COLO668 (cell line): ENCODE measurements around the gene SLC5A10.
"Not testable (repeated sequence)": the region's sequence is repeated elsewhere in the genome, so short reads cannot be mapped to it uniquely, and the experiment has no call there.

ENCODE experiments used
- DNase-seq: peaks from one replicate; lab custom pipeline; 2025; ENCODE audit not compliant: unreplicated experiment; lab: John Stamatoyannopoulos, UW

Gene SLC5A10

DNA sequence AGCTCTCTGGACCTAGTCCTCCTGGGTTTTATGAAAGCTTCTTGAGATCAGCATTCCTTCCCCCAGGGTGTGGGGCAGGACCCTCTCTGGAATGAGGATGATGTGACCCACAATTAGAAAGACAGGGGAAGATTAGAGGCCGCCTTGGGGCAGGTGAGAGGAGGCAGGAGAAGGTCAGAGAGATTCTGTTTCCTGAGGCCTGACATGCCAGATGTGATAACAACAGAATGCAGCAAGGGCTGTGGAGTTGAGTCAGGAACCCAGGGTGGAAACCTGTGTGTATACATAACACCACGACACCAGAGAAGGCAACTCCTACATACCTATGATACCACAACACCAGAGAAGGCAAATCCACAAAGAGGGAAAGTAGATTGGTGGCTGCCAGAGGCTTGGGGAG, 5.4 kb upstream of the SLC5A10 start:
- no peak for DNase-seq

GRCh38 chr17:18947866-18948265, 4.1 kb upstream of the SLC5A10 start:
- DNase-seq = no peak

DNA sequence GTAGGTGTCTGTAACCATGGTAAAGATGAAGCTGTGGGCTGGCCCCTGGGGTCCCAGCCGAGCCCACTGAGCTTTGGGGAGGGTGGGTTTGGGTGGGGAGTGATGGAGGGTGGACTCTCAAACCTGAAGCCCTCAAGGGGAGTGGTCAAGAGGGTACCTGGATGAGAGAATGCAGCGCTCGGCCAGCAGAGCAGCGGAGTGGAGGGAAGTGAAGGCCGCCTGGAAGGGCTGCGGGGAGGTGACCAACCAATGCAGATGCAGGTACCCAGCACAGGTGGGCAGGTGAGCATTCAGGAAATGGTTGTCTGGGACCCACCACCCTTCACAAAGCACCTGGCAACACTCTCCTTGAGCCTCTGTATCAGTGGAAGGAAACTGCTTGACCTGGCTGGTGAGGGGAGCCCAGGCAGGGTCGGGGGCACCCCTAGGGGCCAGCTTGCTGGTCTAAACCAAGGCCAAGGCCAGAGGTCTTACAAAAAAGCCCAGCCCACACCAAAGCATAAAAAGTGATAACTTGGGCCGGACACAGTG, 3.4 kb upstream of the SLC5A10 start:
- DNase-seq = no peak

- DNase-seq = no peak
Measured at GRCh38 chr17:18949566-18949965, 2.4 kb upstream of the SLC5A10 start.

DNA sequence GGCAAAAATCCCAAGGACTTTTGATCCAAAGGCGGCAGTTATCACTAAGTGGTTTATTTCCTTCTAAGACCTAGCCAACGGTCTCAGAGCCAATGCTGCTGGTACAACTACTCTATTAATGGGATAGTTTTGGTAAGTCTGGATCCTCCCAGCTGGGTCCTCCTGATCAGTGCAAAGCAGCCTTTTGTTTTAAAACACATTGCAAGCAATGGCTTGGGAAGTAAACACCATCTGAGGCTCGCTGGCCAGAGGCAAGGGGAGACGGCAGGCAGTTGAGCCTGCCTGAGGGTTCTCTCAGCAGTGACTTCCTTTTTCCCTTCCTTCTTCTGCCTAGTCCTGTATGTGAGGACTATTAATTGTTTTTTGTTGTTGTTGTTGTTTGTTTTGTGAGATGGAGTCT, 1.6 kb upstream of the SLC5A10 start:
- no peak for DNase-seq

DNA sequence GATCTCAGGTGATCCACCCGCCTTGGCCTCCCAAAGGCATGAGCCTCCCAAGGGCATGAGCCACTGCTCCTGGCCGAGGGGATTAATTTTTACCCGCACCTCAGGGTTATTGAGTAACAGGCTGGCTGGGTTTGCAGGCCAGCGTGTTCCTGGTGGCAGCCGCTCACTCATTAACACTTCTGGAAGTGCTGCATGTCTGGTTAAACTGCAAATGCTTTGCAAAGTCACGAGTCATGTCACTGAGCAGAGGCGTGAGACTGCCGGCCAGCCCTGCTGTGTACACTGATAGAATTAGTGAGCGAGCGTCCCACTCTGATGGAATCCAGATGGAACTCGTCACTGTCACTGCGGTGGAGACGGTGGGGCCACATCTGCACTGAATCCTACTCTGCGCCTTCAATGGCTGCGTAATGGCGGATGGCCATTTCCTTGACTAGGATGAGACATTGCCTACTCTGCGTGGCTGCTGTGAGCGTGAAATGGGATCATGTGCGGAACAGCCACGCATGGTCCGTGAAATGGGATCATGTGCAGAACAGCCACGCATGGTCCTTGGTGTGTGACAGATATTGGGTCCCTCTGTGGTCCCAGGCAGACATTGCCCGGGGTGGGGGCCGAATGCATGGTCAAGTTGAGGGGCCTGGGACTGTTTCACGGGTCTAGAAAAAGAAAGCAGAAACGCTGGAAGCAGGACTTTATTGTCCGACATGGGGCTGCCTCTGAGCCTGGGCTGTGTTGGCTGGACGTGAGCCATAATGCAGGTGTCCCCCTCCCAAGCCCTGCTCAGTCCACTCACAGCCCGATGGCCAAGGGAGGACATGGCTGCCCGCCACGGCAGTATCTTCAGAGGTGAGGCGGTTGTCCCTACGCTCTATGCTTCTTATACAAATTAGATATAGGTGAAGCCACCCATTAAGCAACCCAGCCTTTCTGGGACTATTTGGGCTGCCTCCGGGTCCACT, 740 bp upstream of the SLC5A10 start:
- DNase-seq = no peak

DNA sequence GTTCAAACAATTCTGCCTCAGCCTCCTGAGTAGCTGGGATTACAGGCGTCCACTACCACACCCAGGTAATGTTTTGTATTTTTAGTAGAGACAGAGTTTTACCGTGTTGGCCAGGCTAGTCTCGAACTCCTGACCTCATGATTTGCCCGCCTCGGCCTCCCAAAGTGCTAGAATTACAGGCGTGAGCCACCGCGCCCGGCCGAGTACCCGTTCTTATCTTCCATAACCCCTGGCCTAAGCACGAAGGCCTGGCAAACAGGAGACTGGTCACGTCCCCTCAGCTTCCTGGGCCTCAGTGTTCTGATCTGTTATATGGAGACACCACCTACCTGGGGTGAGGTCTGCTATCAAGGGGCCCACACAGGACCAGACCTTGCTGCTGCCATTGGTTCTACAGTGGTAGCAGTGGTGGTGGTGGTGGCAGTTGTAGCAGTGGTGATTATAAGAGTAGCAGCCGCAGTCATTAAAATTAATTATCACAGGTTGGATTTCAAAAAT, 1.3 kb downstream of the SLC5A10 start:
- no peak for DNase-seq

GRCh38 chr17:18954321-18954720, 2.4 kb downstream of the SLC5A10 start:
- DNase-seq = no peak

DNA sequence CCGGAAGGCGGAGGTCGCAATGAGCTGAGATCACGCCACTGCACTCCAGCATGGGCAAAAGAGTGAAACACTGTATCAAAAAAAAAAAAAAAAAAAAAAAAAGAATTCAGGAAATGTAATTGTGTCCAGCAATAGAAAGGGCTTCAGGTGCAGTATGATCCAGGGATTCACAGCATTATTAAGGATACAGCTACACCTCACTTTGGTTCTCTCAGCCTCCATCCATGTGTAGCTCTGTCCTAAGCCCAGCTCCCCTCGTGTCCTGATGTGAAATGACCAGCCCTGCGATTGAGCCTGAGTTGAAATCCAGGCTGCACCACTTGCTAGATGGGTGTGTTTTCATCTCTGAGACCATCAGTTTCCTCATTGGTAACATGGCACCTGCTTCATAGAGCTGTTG, 3.0 kb downstream of the SLC5A10 start:
- DNase-seq = no peak

DNA sequence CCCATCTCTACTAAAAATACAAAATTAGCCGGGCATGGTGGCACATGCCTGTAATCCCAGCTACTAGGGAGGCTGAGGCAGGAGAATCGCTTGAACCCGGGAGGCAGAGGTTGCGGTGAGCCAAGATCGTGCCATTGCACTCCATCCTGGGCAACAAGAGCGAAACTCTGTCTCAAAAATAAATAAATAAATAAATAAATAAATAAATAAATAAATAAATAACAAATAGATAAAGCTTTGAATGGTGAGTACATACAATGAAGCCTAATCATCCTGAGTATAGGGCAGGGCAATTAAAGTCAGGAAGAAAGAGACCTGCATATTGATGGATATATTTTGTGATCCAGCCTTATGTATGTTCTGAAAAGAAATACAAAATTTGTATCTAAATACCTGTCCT, 4.1 kb downstream of the SLC5A10 start:
- DNase-seq = not testable (repeated sequence)

DNA sequence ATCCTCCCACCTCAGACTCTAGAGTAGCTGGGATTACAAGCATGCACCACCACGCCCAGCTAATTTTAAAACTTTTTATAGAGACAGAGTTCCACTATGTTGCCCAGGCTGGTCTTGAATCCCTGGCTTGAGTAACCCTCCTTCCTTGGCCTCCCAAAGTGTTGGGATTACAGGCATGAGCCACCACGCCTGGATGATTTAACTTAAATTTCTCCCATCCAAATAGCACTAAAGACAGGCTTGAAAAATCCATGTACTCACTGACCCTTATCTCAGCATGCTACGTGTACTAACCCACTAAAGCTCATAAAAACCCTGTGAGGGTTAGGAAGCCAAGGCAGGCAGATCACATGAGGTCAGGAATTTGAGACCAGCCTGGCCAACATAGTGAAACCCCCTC, 4.6 kb downstream of the SLC5A10 start:
- no peak for DNase-seq

DNA sequence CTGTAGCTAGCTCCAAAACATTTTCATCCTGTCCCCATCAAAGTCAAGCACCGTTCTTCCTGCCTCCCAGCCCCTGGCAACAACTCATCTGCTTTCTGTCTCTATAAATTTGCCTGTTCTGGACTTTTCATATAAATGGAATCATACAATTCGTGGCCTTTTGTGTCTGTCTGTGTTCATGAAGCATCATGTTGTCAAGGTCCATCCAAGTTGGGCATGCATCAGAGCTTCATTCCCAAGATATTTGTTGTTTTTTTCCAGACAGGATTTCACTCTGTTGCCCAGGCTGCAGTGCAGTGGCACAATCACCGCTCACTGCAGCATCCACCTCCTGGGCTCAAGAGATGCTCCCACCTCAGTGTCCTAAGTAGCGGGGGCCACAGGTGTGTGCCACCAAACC, 5.9 kb downstream of the SLC5A10 start:
- no peak for DNase-seq

DNA sequence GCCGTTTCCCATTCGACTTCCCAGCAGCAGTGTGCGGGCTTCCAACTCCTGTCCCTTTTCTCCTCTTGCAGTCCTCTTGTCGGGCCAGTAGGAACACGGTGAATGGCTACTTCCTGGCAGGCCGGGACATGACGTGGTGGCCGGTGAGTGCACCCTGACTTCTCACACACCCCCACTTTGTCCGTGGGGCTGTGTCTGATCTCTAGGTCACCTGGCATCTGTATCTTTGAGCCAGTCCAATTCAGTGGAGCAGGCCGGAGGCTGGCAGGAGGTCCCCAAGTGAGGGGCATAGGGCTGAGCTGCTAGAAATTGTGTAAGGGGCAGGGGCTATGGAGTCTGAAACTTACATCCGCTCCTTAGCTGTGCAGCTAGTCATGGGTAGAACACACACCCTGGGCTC, 6.6 kb downstream of the SLC5A10 start:
- DNase-seq = no peak

- DNase-seq = no peak
Measured at GRCh38 chr17:18959071-18959844, 7.3 kb downstream of the SLC5A10 start.

GRCh38 chr17:18959845-18960240, 7.9 kb downstream of the SLC5A10 start:
- no peak for DNase-seq

DNA sequence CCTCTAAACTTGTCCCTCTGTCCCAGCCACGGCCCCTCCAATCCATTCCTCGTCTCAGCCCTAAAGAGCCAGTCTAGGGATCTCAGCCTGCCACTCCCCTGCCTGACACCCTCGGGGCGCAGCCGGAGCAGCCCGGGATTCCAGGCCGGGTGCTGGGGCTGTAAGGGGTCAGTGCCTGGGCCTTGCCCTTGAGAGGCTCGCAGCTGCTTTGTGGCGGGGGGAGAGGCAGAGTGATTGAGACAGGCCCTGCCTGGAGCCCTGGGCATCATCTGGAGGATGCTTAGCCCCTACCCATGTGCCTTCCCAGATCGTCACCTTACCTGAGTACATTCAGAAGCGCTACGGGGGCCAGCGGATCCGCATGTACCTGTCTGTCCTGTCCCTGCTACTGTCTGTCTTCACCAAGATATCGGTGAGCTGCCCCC, 8.3 kb downstream of the SLC5A10 start:
- DNase-seq = no peak

GRCh38 chr17:18960803-18961511, 9.0 kb downstream of the SLC5A10 start:
- peak; percentile 58 for DNase-seq

DNA sequence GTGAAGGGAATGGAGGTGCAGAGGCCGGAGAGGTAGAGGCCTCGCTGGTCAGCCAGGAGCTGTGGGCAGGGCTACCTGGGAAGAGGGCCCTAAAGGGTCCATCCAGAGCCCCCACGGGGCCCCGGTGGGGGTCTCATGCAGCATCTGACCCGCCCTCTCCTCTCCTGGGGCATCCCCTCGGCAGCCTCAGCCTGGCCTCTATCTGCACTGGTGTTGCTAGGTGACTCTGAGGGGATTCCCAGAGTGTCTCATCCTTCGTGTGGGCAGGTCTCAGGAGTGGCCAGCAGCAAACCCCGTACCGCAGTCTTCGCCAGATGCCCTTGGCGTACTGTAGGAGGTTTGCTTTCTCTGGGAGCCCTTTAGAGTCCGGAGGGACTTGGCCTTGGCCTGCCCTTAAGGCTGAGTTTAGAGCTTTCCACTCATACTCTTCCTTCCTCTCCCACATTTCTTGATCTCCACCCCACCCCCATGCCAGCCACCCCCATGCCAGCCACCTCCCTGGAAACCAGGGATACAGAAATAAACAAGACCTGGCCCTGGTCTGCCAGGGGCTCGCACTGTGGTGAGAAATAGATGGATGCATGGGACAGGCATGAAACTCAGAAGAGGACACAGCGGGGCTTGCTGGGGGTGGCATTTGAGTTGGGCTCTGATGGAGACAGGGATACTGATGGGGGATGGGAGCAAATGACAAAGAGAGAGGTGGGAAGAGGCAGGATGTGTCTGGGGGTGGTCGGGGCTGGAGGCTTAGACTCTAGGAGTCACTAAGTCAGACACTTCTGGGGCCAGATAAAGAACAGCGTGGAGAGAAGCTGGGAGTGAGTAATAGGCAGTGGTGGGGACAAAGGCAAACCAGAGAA, 9.9 kb downstream of the SLC5A10 start:
- no peak for DNase-seq

GRCh38 chr17:18962494-18962815, 10.5 kb downstream of the SLC5A10 start:
- DNase-seq = no peak
